IMR-90 (cell line): ENCODE measurements around the gene FHL5. TPM values are rescaled to one million over a fixed set of nuclear protein-coding genes. Genes with fewer than 3 reads are reported as not detected.

Experiments
- ATAC-seq: fragments of 200-7000 bp; cut with Tn5 transposase; 2 replicates; pipeline ENCODE4 v1.9.1; 2020; ENCODE audit warnings: low read depth, mild to moderate bottlenecking, moderate library complexity
- BruUV-seq: library from RNA; stranded (reverse); fragments of 400-500 nt; replicated peaks from 2 replicates; lab custom pipeline; 2021; lab: Mats Ljungman, UMichigan
- CTCF ChIA-PET: fragments of 300-600 bp; formaldehyde crosslinking; extraction: SDS; loops from one replicate; lab custom pipeline; 2021; ENCODE audit warnings: antibody characterized with exemption; lab: Yijun Ruan, JAX
- POLR2A ChIA-PET: fragments of 300-600 bp; sonication (Branson Sonifier 250); formaldehyde crosslinking; loops from one replicate; lab custom pipeline; 2022; ENCODE audit warnings: antibody characterized with exemption; ENCODE audit not compliant: unreplicated experiment; lab: Charles Lee
- DNase-seq: peaks from one replicate; pipeline ENCODE4 v3.0.0; 2013
- H2AFZ ChIP-seq: replicated peaks from 2 replicates; pipeline ENCODE3; 2013; ENCODE audit warnings: low read length, mild to moderate bottlenecking; ENCODE audit not compliant: poor library complexity
- H2AK5ac ChIP-seq: 2 replicates; pipeline ENCODE4 v1.6.1; 2013; ENCODE audit warnings: low read depth, low read length, inconsistent platforms
- H2AK9ac ChIP-seq: replicated peaks from 2 replicates; pipeline ENCODE3; 2013; ENCODE audit warnings: mild to moderate bottlenecking, low read depth, low read length, moderate library complexity; ENCODE audit not compliant: poor library complexity
- H2BK120ac ChIP-seq: 2 replicates; pipeline ENCODE4 v1.6.1; 2013; ENCODE audit warnings: low read depth, low read length, inconsistent platforms
- H2BK15ac ChIP-seq: 3 replicates; pipeline ENCODE4 v1.6.1; 2013; ENCODE audit warnings: low read depth, low read length, inconsistent platforms
- H2BK20ac ChIP-seq: 2 replicates; pipeline ENCODE4 v1.6.1; 2013; ENCODE audit warnings: low read depth, mild to moderate bottlenecking, inconsistent platforms, low read length, moderate library complexity
- H2BK5ac ChIP-seq: 2 replicates; pipeline ENCODE4 v1.6.1; 2013; ENCODE audit warnings: mild to moderate bottlenecking, low read depth, low read length, inconsistent platforms; ENCODE audit not compliant: poor library complexity, severe bottlenecking
- H3K14ac ChIP-seq: replicated peaks from 2 replicates; pipeline ENCODE4 v1.6.1; 2013; ENCODE audit warnings: low read depth, low read length, inconsistent platforms
- H3K18ac ChIP-seq: 2 replicates; pipeline ENCODE4 v1.6.1; 2013; ENCODE audit warnings: low read depth, low read length, control low read depth
- H3K23ac ChIP-seq: 2 replicates; pipeline ENCODE4 v1.6.1; 2013; ENCODE audit warnings: low read depth, low read length, inconsistent platforms
- H3K27ac ChIP-seq: 2 replicates; pipeline ENCODE4 v1.5.1; 2013; ENCODE audit warnings: mild to moderate bottlenecking, control low read depth, low read length; ENCODE audit not compliant: insufficient read depth
- H3K27me3 ChIP-seq: 2 replicates; pipeline ENCODE4 v1.6.1; 2013; ENCODE audit warnings: low read length; ENCODE audit not compliant: control insufficient read depth, insufficient read depth
- H3K36me3 ChIP-seq: 2 replicates; pipeline ENCODE4 v1.6.1; 2013; ENCODE audit warnings: low read length, mixed read lengths; ENCODE audit not compliant: control insufficient read depth, insufficient read depth
- H3K4ac ChIP-seq: 2 replicates; pipeline ENCODE4 v1.6.1; 2013; ENCODE audit warnings: low read depth, low read length, inconsistent platforms
- H3K4me1 ChIP-seq: 2 replicates; pipeline ENCODE4 v1.6.1; 2013; ENCODE audit warnings: low read length, mixed read lengths; ENCODE audit not compliant: control insufficient read depth, insufficient read depth
- H3K4me2 ChIP-seq: 2 replicates; pipeline ENCODE4 v1.6.1; 2013; ENCODE audit warnings: low read depth, mild to moderate bottlenecking, control low read depth, low read length, moderate library complexity
- H3K4me3 ChIP-seq: 2 replicates; pipeline ENCODE4 v1.5.1; 2013; ENCODE audit warnings: low read depth, mild to moderate bottlenecking, control low read depth, low read length, moderate library complexity; ENCODE audit not compliant: insufficient read depth
- H3K56ac ChIP-seq: 2 replicates; pipeline ENCODE4 v1.6.1; 2013; ENCODE audit warnings: low read length, inconsistent platforms; ENCODE audit not compliant: insufficient read depth; ENCODE audit errors: extremely low read depth
- H3K79me1 ChIP-seq, 2 experiments: 2 replicates each; pipeline ENCODE4 v1.6.1; 2013; ENCODE audit warnings: low read length in 2 of 2, inconsistent platforms in 1 of 2, low read depth in 1 of 2
- H3K9ac ChIP-seq: 2 replicates; pipeline ENCODE4 v1.6.1; 2013; ENCODE audit warnings: low read depth, low read length, control low read depth
- H3K9me1 ChIP-seq: 2 replicates; pipeline ENCODE4 v1.6.1; 2013; ENCODE audit warnings: low read length, inconsistent platforms; ENCODE audit not compliant: insufficient read depth
- H3K9me3 ChIP-seq: 2 replicates; pipeline ENCODE4 v1.6.1; 2013; ENCODE audit warnings: low read length; ENCODE audit not compliant: control insufficient read depth, insufficient read depth
- H4K20me1 ChIP-seq: 2 replicates; pipeline ENCODE4 v1.6.1; 2013; ENCODE audit warnings: low read length, inconsistent platforms; ENCODE audit not compliant: insufficient read depth
- H4K5ac ChIP-seq: 2 replicates; pipeline ENCODE4 v1.6.1; 2013; ENCODE audit warnings: mild to moderate bottlenecking, low read depth, low read length, control low read depth
- H4K8ac ChIP-seq, 2 experiments: 2 replicates each; pipeline ENCODE4 v1.6.1; 2013; ENCODE audit warnings: low read depth in 2 of 2, low read length in 2 of 2, control low read depth in 1 of 2, inconsistent platforms in 1 of 2
- H4K91ac ChIP-seq: 2 replicates; pipeline ENCODE4 v1.6.1; 2013; ENCODE audit warnings: low read depth, low read length, inconsistent platforms; ENCODE audit not compliant: insufficient read depth
- BHLHE40 ChIP-seq: fragments of 150-350 bp; IDR thresholded peaks from 2 replicates; pipeline ENCODE4 v1.6.1; 2016; ENCODE audit warnings: mild to moderate bottlenecking, low read depth, low read length
- CTCF ChIP-seq: conservative IDR thresholded peaks from 2 replicates; pipeline ENCODE4 v1.5.1; 2012; ENCODE audit warnings: mild to moderate bottlenecking, low read depth, low read length, improper control_type of control experiment
- ELK1 ChIP-seq: fragments of 150-350 bp; IDR thresholded peaks from 2 replicates; pipeline ENCODE4 v1.6.1; 2016; ENCODE audit warnings: low read depth, mild to moderate bottlenecking, low read length, moderate library complexity, borderline replicate concordance
- FOS ChIP-seq: fragments of 150-350 bp; IDR thresholded peaks from 2 replicates; pipeline ENCODE4 v1.6.1; 2016; ENCODE audit warnings: low read depth, low read length
- MAFK ChIP-seq: IDR thresholded peaks from 2 replicates; pipeline ENCODE4 v1.6.1; 2012; ENCODE audit warnings: low read depth, low read length, improper control_type of control experiment
- MAZ ChIP-seq: IDR thresholded peaks from 2 replicates; pipeline ENCODE4 v1.6.1; 2012; ENCODE audit warnings: low read depth, mild to moderate bottlenecking, low read length, improper control_type of control experiment, moderate library complexity, borderline replicate concordance
- POLR2A ChIP-seq: IDR thresholded peaks from 2 replicates; pipeline ENCODE4 v1.6.1; 2012; ENCODE audit warnings: mild to moderate bottlenecking, low read depth, low read length
- RAD21 ChIP-seq: IDR thresholded peaks from 2 replicates; pipeline ENCODE4 v1.6.1; 2012; ENCODE audit warnings: low read length, improper control_type of control experiment
- RFX5 ChIP-seq: IDR thresholded peaks from 2 replicates; pipeline ENCODE4 v1.8.0; 2012; ENCODE audit warnings: low read depth, mild to moderate bottlenecking, low read length, moderate library complexity
- SMC3 ChIP-seq: fragments of 150-350 bp; IDR thresholded peaks from 2 replicates; pipeline ENCODE4 v1.6.1; 2016; ENCODE audit warnings: low read depth, mild to moderate bottlenecking, antibody characterized with exemption, low read length, moderate library complexity
- WGBS, 2 experiments: methylation state at CpG; one replicate each; pipeline versions ENCODE4 v1.1.5 to v1.1.7; 2013; ENCODE audit warnings: missing lambda C conversion rate in 2 of 2; ENCODE audit not compliant: insufficient read length in 1 of 2; ENCODE audit errors: extremely low coverage in 2 of 2; 5-methylcytosine and 5-hydroxymethylcytosine counted together
- dilution Hi-C: fragments of 300-500 bp; cut with HindIII; formaldehyde crosslinking; loops from one replicate; pipeline ENCODE4 v1.14.3; 2018; ENCODE audit warnings: low sequenced_read_pairs; ENCODE audit not compliant: unreplicated experiment
- in situ Hi-C: fragments of 300-500 bp; cut with MboI; formaldehyde crosslinking; loops from 3 replicates; pipeline ENCODE4 v1.14.3; 2019; ENCODE audit warnings: low sequenced_read_pairs, inconsistent platforms, mixed read lengths
- intact Hi-C: fragments of 100-400 bp; cut with micrococcal nuclease; formaldehyde crosslinking; loops from 2 replicates; pipeline ENCODE4 v1.10.0; 2022
- polyA plus RNA-seq, 3 experiments: library from polyadenylated mRNA; depleted of rRNA; stranded (reverse); fragments of >200 nt; gene quantifications; 2 replicates each; pipeline ENCODE4 v1.2.3, GENCODE V29; 2012; ENCODE audit warnings: low replicate concordance in 1 of 3
- total RNA-seq: library from RNA; depleted of rRNA; stranded (reverse); fragments of >200 nt; gene quantifications from 2 replicates; pipeline ENCODE4 v1.2.3, GENCODE V29; 2012

FHL5 gene
- total and polyA plus RNA-seq, 2 of the 4 experiments (the other 2 are of a cell fraction): not detected

GRCh38 chr6:96522465-96523009 is 40.4 kb upstream of the FHL5 start:
- H4K20me1 ChIP-seq: no peaks in the 10 kb centered on the region
- CTCF ChIA-PET: interaction anchor here (0.6 kb wide), 1 partner anchor 42 kb away, joined by 3 read pairs; no protein-coding TSS in a partner anchor
- dilution Hi-C loops: no loop called here

More at GRCh38 chr6:96522465-96523009, 40.4 kb upstream of the FHL5 start:
- Histone ChIP-seq H2BK20ac (no peak overlapping the region), H3K23ac (peak overlapping the region; percentile 69), H3K4me3 (peak overlapping the region; percentile 83), H2AK9ac (no peak overlapping the region), H3K4me1 (peaks cover 2% of the 10 kb centered on the region; the same call in 1 of the 2 replicates), H3K4me2 (peak overlapping the region; percentile 94), H3K79me1 (peaks cover 18 to 24% of the 10 kb centered on the region in 2 experiments), H2BK15ac (no peak overlapping the region), H3K14ac (peak overlapping the region; percentile 95), H2AK5ac (no peak overlapping the region), H3K18ac (peak overlapping the region; percentile 79), H4K5ac (peak overlapping the region; percentile 67), H2AFZ (peak overlapping the region; percentile 92), H3K9me1 (peaks cover 2% of the 10 kb centered on the region; the same call in 1 of the 2 replicates), H4K91ac (peak overlapping the region; percentile 69), H4K8ac (peak overlapping the region; percentile 82 to 86), H3K27ac (peak overlapping the region; percentile 98), H3K36me3 (peaks cover 5% of the 10 kb centered on the region), H3K4ac (peak overlapping the region; percentile 84), H3K27me3 (no peaks in the 10 kb centered on the region), H2BK5ac (peak overlapping the region; percentile 74), H3K56ac (peak overlapping the region; percentile 78), H3K9ac (peak overlapping the region; percentile 99), H3K9me3 (no peaks in the 10 kb centered on the region), H2BK120ac (no peak overlapping the region)
- ATAC-seq (no peak), DNase-seq (peak; percentile 14)
- WGBS, 2 experiments: no CpG with 5 or more reads among the region's 5 CpGs
- intact Hi-C loops: loop anchor here (5.0 kb wide), 1 partner anchor 945 kb away; the partner anchor contains the start of gene MANEA
- POLR2A ChIA-PET: interaction anchor here (0.7 kb wide), 1 partner anchor 12 kb away, joined by 4 read pairs; no protein-coding TSS in a partner anchor
- TF ChIP-seq ELK1 (no peak), SMC3 (no peak), MAFK (no peak), RFX5 (no peak), RAD21 (no peak), POLR2A (no peak), BHLHE40 (no peak), CTCF (no peak), MAZ (no peak), FOS (no peak)
- no TSS peak for BruUV-seq
- in situ Hi-C loops: no loop called here
